KBM-7 (cell line): Measurements from ENCODE around the gene EDN2.

Source experiments
- DNase-seq: peaks from one replicate; pipeline ENCODE4 v3.0.0-alpha.2; 2015
- in situ Hi-C: fragments of 300-500 bp; cut with MboI; formaldehyde crosslinking; loops from 2 replicates; pipeline ENCODE4 v1.14.3; 2020; ENCODE audit warnings: low sequenced_read_pairs, low pct_unique_long_range_greater_than_20kb, mixed read lengths

Gene EDN2

DNA sequence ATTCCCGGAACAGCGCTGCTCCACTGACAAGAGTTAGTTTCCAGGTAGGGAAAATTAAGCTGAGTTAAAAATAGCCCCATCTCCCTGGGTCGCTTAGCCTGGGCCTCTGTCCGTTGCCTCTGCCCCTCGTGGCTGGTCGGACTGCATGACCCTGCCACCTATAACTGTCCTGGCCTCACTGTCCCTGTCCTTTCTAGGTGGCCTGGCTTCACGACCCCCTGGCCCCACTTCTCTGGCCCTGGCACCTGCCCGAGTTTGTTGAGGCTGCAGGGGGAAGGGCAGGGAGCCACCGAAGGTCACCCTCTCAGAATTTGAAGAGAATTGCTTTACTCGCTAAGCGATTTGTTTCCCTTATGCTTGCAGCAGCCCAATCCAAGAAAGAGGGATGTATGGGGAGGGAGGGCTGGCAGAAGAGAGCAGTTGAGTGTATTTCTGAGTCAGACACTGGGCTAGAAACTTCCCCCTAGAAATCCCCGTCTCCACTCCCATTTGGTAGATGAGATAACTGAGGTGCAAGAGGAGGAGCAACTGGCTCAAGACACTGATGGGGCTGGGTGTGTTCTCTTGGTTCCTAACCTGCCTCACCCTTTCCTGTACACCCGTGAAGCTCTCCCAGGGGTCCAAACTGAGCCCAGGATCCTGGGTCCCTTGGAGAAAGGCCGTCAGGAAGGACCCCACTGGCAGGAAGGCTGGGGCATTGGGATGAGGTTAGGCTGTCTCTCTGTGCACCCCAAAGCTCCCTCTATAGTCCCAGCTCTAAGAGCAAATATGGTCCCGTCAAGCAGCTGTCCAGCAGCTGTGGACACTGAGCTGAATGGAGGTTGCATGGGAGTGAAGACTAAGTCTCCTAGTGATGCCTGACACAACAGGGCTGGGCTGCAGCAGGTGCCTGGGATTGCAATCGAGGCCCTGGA, 2.9 kb upstream of the EDN2 start:
- DNase-seq = no peak
- in situ Hi-C loops = no loop called here

DNA sequence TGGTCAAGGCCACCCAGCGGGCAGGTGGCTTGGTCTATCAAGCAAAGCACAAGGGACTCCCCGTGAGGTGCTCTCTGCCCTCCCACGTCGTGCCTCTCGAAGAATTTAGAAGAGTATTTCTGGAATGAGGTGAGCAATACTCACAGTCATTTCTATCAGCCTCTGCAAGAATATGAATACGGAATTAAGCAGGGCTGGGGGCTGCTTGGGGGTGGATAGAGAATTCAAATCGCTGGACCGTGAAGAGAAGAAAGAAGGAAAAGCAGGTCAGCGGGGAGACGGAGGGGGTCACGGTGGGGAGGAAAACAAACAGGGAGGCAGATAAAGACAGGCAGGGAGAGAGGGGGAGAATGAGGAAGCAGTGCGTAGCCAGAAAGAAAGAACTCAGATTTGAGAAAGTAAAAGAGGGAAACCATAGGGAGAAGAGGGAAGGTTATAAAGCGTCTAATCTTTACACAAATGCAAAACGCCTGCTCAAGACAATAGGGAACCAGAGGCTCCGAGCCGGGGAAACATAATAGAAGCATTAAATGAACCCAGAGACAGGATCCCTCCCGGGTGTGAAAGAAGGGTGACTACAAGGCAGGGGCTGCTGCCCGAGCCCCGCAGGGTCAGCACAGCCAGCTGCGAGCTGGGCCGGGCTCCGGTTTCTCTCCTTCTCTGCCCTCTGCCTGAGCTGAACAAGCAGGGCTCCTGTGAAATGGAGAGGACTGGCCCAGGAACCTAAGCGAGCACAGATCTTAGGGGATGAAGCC, 2.1 kb upstream of the EDN2 start:
- in situ Hi-C loops = no loop called here
- DNase-seq = peak; percentile 29

DNA sequence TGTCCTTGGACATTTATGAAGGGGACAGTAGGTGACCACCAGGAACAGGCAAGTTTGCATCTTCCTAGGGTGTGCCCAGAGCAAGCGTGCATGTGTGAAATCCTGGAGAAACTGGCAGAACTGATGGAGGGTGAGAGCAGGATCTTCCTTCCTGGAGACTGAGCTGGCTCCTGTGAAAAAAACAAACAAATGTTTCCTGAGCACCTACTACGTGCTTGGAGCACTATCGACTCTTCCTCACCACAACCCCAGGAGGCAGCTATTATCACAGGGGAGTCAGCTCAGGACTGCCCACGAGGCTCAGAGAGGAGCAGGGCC, 1.5 kb upstream of the EDN2 start:
- in situ Hi-C loops = no loop called here
- DNase-seq = no peak

DNA sequence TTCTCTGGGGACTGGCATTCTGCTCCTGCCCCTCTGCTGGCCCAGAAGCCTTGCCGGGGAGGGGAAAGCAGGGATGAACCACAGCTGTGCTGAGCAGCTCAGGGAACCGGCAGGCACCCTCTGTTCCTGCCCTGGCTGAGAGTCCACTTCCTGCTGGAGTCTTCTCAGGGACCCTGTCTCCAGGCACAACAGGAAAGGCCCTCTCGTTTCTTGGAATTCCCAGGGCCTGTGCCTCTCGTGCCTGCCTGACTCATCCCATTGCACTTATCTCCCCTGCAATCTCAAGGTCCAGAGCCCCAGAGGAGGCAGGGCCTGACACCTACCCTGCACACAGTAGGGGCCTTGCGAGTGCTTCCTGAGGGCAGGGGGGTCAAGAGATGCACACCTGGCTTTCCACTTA, 1.1 kb upstream of the EDN2 start:
- in situ Hi-C loops = no loop called here
- DNase-seq = no peak

DNA sequence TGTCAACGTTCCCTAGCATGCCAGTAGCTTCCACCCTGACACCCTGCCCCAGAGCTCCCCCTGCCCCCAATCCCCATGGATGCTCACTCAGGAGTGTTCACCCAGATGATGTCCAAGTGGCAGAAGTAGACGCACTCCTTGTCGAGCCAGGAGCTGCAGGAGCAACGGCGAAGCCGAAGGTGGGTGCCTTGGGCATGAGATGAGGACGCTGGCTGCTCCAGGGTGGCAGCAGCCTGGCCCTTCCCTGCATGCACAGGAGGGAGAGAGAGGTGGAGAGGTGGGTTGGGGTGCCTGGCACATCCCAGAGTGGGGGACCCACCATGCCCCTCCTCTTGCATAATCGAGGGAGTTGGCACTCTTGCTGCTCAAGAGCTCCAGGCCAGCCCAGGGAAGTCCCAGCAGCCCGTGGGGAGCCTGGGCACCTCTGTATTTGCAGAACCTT, 502 bp downstream of the EDN2 start:
- in situ Hi-C loops = no loop called here
- no peak for DNase-seq

DNA sequence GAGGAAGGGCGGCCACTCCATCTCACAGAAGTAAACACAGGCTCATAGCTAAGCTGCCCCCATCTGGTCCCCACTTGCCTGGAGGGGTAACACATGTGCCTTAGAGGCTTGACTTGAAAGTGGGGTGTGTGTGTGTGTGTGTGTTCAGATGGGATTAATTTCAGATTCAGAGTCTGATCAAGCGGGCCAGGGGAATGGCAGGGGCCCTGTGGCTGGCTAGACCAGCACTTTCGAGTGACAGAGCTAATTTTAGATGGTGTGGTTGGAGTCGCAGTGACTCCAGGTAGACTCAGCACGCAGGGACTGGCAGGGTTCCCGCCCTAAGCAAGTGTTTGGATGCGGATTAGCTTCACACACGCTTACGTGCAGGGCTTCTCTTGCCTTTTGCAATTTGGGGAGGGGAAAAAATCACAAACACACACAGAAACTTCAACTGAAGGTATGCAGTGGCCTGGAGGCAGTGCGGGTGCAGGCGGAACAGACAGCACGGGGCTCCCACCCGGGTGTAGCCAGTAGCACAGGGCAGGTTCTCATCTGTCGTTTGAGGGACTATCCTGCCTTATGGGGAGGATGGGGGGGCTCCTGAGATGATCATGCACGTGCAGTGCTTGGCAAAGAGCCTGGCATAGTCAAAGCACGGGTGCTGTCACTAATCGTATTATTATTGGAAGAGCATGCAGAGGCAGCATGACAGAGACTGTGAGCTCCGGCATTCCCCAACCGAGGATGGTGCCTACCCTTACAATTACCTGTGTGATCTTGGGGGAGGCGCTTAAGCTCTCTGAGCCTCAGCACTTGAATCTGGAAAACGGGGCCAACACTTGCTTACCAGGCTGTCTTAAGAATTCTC, 1.3 kb downstream of the EDN2 start:
- in situ Hi-C loops = no loop called here
- DNase-seq = no peak

DNA sequence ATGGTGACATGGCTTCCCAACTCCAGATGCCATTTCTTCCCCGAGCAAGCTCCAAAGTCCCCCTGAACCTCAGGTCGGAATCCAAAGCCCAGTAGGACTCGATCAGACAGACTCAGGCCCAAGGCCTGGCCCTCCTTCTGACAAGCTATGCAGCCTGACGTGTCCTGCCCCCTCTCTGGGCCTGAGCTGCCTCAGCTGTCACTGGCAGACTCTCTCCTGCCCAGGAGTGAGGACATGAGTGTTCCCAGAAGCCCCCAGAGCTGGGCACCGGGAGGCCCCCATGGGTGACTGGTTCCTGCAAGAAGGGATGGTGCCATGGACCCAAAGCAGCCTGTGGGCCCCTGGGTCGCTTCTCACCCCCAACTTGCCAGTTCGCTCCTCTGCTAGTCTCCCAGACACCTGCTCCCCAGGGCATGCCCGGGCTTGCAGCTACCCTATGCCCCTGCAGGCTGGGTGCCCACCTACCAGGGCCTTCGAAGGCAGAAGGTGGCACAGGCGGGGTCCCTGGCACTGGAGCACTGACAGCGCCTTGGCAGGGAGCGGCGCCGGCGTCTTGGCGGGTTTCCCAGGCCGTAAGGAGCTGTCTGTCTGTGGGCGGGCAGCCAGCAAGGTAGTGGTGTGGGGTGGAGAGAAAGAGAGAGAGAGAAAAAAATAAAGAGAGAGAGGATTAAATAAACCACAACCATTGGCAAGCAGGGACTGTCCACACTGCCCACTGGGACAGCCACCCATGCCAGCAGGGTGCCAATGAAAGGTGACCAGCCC, 2.3 kb downstream of the EDN2 start:
- DNase-seq = peak; percentile 29
- in situ Hi-C loops = no loop called here

DNA sequence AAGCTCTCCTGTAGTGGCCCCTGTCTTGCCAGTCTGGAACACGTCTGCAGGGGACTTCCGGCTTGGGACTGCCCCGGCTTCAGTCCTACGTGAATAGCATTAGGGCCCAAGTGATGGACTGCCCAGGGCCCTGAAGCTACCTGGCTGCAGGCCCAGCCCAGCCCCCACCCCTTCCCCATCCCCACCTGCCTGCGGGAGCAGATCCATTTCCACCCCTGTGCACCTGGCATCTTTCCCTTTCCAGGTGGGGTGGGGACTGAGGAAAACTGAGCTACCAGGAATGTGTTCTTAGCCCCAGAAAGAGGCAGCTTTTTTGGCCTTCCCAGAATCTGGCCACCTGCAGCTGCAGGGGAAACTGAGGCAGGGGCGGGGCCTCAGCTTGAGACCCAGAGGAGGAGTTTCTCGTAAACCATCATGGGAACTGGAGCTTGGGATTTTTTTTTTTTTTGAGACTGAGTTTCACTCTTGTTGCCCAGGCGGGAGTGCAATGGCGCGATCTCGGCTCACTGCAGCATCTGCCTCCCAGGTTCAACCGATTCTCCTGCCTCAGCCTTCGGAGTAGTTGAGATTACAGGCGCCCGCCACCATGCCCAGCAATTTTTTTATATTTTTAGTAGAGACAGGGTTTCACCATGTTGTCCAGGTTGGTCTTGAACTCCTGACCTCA, 3.2 kb downstream of the EDN2 start:
- in situ Hi-C loops = no loop called here
- no peak for DNase-seq

DNA sequence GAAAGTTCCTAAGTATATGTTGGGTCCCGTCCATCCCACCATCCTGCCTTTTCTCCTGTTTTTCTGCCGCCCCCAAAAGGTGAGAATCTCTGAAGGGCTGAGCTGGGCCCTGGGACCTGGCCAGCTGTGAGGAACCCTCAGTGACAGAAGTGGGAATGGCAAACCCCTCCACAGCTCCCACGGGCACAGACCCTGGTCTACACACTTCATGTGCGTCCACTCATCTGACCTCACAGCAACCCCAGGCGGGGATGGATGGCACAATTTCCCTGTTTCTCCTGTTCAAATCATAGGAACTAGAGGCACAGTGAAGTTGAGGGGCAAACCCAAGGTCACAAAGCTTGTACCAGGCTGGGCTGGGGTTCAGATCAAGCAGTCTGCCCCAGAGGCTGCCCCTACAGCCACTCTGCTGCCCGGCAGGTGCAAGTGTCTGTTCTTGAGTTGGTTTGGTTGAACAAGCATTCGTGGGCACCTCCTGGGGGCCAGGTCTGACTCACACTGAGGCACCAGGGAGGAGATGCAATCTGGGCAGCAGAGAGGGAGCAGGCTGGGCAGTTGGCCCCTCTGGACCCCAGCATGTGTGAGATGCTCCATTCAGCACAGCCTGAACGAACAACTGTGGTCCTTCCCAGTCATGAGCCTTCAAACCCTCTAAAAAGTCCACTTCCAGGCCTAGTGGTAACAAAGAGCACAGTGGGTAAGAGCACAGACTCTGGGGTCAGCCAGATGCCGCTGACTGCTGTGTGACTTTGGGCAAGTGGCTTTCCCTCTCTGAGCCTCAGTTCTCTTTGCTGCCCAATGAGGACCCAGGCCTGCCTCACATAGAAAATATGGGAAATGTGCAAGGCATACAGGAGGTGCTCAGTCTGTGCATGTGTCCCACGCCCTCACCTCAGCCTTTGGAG, 4.0 kb downstream of the EDN2 start:
- no peak for DNase-seq
- in situ Hi-C loops = no loop called here

DNA sequence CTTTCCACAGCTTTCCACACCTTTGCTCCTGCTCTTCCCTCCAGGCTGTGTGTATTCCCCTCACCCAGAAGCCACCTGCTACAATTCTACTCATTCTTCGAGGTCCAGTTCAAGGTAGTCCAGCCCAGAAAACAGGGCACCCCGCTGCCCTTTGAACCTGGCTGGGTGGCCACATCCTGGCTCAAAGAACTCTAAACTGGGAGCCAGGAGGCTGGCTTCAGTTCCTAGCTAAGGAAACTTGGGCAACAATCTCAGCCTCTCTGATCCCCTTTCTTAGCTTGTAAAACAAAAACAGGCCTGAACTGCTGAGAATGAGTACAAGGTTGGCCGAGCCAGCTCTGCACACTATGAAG, 4.7 kb downstream of the EDN2 start:
- in situ Hi-C loops = no loop called here
- no peak for DNase-seq

DNA sequence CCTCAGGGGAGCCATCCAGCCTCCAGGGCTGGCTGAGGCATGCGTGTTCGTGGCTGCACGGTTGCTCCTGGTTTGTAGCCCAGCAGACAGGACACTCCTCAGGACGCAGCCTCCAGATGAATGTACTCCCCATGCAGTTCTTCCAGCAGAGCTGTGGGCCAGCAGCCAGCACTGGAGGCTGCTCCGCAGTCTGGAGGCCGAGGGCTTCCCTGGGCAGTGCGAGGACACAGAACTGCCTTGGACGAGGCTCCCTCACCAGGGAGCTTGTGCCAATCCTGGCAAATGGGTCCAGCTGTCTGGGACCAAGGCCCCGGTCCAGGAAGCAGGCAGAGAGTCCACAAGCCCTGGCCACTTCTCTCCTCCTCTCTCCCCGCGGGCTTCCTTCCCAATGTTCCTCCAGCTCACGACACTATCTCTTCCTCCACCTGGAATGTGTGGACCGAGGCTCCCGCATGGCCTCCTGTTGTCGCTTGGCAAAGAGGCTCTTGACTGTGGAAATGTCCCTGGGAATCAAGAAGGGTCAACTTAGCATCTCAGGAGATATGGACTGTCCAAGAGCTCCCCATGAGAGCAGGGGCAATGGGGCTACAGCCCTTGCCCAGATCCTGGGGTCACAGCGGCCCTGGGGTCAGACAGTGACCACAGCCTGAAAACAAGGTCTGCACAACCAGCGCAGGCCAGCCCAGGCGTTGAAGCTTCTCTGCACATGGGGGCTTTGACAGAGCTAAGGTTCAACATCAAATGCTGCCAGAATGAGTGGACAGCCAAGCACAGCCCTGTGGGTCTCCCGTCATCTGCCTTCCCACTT, 5.3 kb downstream of the EDN2 start:
- in situ Hi-C loops = no loop called here
- no peak for DNase-seq

DNA sequence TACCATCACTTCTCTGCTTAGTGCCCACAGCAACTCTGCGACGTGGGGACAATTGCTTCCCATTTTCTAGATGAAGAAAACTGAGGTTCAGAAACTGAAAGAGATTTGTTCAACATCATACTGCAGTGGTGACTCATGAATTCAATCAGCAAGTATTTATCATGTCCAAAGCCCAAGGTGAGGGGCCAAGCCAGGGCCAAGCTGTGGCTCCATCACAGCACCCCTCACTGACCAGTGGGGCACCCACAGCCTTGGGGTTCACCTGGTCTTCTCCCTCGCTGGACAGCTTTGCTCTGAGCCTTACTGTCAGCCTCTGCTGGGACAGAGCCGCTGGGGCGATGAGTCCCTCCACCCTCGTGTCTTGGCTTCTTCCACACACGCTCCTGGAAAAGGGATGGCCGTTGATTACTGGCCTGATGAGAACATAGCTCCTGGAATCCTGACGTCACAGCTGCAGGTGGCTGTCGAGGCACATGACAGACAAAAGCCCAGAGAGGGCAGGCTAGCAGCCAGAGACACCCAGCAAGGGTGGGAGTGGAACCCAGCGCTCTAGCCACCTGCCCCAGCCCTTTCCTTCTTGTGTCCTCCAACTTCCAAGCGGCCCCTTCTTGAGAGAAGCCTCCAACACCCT, 6.2 kb downstream of the EDN2 start:
- in situ Hi-C loops = no loop called here
- no peak for DNase-seq

DNA sequence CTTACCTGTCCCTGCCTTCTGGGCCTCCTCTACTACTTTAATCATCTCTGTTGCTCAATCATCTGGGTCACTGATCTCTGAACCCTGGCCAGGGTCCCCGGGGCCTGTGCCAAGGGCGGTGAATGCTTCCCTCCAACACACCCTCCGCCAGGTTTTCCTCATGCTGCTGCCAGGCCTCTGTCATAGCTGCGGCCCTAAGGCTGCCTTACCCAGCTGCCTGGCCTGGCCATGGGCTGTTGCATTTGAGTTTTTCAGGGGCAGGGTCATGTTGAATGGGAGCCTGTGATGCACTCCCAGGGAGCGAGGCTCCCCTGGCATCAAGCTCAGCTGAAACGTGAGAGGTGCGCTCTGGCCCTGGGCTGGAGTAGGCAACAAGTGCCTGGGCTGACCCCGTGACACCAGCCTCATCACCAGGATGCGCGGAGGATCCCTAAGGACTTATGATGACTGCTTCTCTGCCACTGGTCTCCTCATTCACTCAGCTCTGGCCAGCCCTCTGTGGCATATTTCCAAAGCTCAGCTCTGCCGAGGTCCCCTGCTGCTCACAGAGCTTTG, 7.6 kb downstream of the EDN2 start:
- in situ Hi-C loops = no loop called here
- DNase-seq = no peak

DNA sequence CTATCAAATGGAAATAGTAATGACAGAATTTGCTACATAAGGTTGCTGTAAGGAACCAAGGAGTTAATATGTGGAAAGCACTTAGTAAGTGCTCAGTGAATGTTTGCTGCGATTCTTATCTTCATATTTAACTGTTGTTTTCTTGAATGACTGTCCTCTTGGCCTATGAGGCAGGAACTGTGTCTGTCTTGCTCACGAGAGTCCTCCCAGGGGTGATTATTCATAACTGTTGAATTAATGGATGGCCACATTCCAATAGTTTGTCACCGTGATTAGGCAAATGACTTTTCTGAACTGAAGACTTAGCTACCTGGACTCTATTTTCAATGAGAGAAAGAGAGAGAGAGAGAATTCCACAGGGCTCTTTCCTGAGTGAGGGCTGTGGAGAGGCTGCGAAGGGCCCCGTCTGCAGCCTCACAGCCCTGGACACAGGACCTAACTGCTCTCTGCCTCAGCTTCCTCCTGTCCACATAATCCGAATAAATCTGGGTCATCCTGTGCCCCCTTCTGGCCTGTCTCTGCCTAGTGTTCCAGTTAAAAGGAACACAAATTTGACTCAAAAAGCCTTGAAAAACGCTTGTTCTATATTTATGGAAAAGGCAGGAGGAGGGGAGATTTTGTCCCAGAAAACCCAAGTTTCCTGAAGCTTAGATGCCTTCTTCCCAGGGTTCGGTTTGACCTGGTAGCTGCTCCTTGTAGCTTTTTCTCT, 8.5 kb downstream of the EDN2 start:
- no peak for DNase-seq
- in situ Hi-C loops = no loop called here

DNA sequence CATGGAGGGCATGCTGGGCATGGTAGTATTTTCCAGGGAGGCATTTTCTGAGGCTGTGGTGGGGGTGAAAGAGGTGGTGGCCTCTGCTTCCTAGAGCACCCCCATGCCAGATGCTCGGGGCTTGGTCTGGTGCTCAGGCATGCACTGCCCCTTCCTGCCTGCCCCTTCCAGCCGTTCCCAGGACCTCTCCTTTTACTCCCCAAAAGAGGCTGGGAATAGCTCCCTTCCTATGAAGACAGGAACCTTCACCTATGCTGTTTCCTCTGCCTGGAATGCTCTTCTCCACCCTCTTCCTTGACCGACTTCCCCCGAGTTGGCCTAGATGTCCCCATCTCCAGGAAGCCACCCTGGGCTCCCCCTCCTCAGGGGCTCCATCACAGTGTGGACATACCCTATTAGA, 9.1 kb downstream of the EDN2 start:
- in situ Hi-C loops = no loop called here
- no peak for DNase-seq
